Activated CD4-positive, alpha-beta T cell treated with anti-CD3 and anti-CD28 coated beads for 24 hours (primary cell): ENCODE results near the gene SLC22A4.
A peak's percentile ranks its signal among the peaks of the same experiment; 100 is the strongest.

ENCODE experiments used
- DNase-seq, 2 donors: peaks; one replicate each; pipeline ENCODE4 v3.0.0-alpha.2; 2020; ENCODE audit warnings: low read depth in 2 of 2

The SLC22A4 gene

GRCh38 chr5:132342291-132343180, 48.3 kb downstream of the SLC22A4 start:
- DNase-seq: no peak

- DNase-seq: no peak
Observed at GRCh38 chr5:132344775-132345514, 50.8 kb downstream of the SLC22A4 start.

GRCh38 chr5:132353486-132353995, 59.3 kb downstream of the SLC22A4 start:
- DNase-seq: no peak

GRCh38 chr5:132354381-132355139, 60.4 kb downstream of the SLC22A4 start:
- DNase-seq: no peak

- no peak for DNase-seq
Observed at GRCh38 chr5:132355140-132355765, 61.1 kb downstream of the SLC22A4 start.

- no peak for DNase-seq
Observed at GRCh38 chr5:132358775-132359174, 64.6 kb downstream of the SLC22A4 start.

- no peak for DNase-seq
Observed at GRCh38 chr5:132362086-132362485, 67.9 kb downstream of the SLC22A4 start.

- DNase-seq: no peak
Observed at GRCh38 chr5:132363431-132364112, 69.4 kb downstream of the SLC22A4 start.

- no peak for DNase-seq
Observed at GRCh38 chr5:132364319-132364718, 70.1 kb downstream of the SLC22A4 start.

- no peak for DNase-seq
Observed at GRCh38 chr5:132365213-132365612, 71.0 kb downstream of the SLC22A4 start.

GRCh38 chr5:132368186-132368585, 74.0 kb downstream of the SLC22A4 start:
- no peak for DNase-seq

GRCh38 chr5:132369007-132369473, 74.8 kb downstream of the SLC22A4 start:
- DNase-seq: no peak

- DNase-seq: peak; percentile 56 to 58
Observed at GRCh38 chr5:132369474-132370180, 75.4 kb downstream of the SLC22A4 start, which contains the start of gene SLC22A5. Gene SLC22A5, plus strand, starts transcription at chr5:132369710. Its CDS starts 263 bp downstream, at chr5:132369973.

- DNase-seq: no peak
Observed at GRCh38 chr5:132370181-132370970, 76.2 kb downstream of the SLC22A4 start.

- DNase-seq: no peak
Observed at GRCh38 chr5:132370971-132371602, 76.9 kb downstream of the SLC22A4 start.

- no peak for DNase-seq
Observed at GRCh38 chr5:132371603-132371994, 77.4 kb downstream of the SLC22A4 start.

GRCh38 chr5:132372127-132372526, 77.9 kb downstream of the SLC22A4 start:
- DNase-seq: no peak

- DNase-seq: no peak
Observed at GRCh38 chr5:132372542-132372941, 78.3 kb downstream of the SLC22A4 start.

GRCh38 chr5:132375957-132376356, 81.8 kb downstream of the SLC22A4 start:
- DNase-seq: no peak
